DND-41 (cell line): Measurements from ENCODE around the gene KCND3.

Experiments
- ATAC-seq: fragments of 200-7000 bp; cut with Tn5 transposase; 3 replicates; pipeline ENCODE4 v1.9.1; 2021; ENCODE audit warnings: low read depth; ENCODE audit not compliant: insufficient read depth
- DNase-seq: peaks from one replicate; pipeline ENCODE4 v3.0.0-alpha.2; 2020
- H2AFZ ChIP-seq: 2 replicates; pipeline ENCODE4 v1.6.0; 2012; ENCODE audit warnings: low read depth, low read length
- H3K27ac ChIP-seq: 2 replicates; pipeline ENCODE4 v1.5.1; 2012; ENCODE audit warnings: low read length, inconsistent platforms
- H3K27me3 ChIP-seq: fragments of 200-600 bp; sonication (generic); 2 replicates; pipeline ENCODE4 v1.6.0; 2012; ENCODE audit warnings: low read length, mild to moderate bottlenecking, inconsistent platforms; ENCODE audit not compliant: insufficient read depth, poor library complexity
- H3K36me3 ChIP-seq: 2 replicates; pipeline ENCODE4 v1.5.1; 2012; ENCODE audit warnings: low read length, inconsistent platforms; ENCODE audit not compliant: insufficient read depth
- H3K4me1 ChIP-seq: 2 replicates; pipeline ENCODE4 v1.5.1; 2012; ENCODE audit warnings: mild to moderate bottlenecking, low read length; ENCODE audit not compliant: insufficient read depth
- H3K4me2 ChIP-seq: 2 replicates; pipeline ENCODE4 v1.6.0; 2012; ENCODE audit warnings: mild to moderate bottlenecking, moderate library complexity, low read length, inconsistent platforms; ENCODE audit not compliant: insufficient read depth
- H3K4me3 ChIP-seq, 2 experiments: fragments of 200-600 bp in 1 of 2; shearing (Covaris generic) in 1 of 2; 2 replicates each; pipeline ENCODE4 v1.5.1; 2012 to 2016; ENCODE audit warnings: inconsistent platforms in 2 of 2, low read length in 2 of 2, mild to moderate bottlenecking in 2 of 2, low read depth in 1 of 2, moderate library complexity in 1 of 2
- H3K79me2 ChIP-seq: 2 replicates; pipeline ENCODE4 v1.6.0; 2012; ENCODE audit warnings: low read length, inconsistent platforms; ENCODE audit not compliant: insufficient read depth
- H3K9ac ChIP-seq: 2 replicates; pipeline ENCODE4 v1.6.0; 2012; ENCODE audit warnings: low read depth, mild to moderate bottlenecking, inconsistent platforms, low read length, moderate library complexity
- H3K9me3 ChIP-seq: 2 replicates; pipeline ENCODE4 v1.5.1; 2012; ENCODE audit warnings: low read length, moderate library complexity, mild to moderate bottlenecking, inconsistent platforms; ENCODE audit not compliant: insufficient read depth, severe bottlenecking
- H4K20me1 ChIP-seq: 2 replicates; pipeline ENCODE4 v1.6.0; 2012; ENCODE audit warnings: low read length; ENCODE audit not compliant: insufficient read depth
- CTCF ChIP-seq: IDR thresholded peaks from 2 replicates; pipeline ENCODE4 v1.5.1; 2012; ENCODE audit warnings: borderline replicate concordance, low read length, moderate library complexity, mild to moderate bottlenecking; ENCODE audit not compliant: poor library complexity, severe bottlenecking; ENCODE audit errors: extremely low read depth
- EZH2 ChIP-seq: IDR thresholded peaks from 3 replicates; pipeline ENCODE4 v1.6.1; 2012; ENCODE audit warnings: borderline replicate concordance, low read depth, mild to moderate bottlenecking, moderate library complexity, low read length, inconsistent platforms; ENCODE audit not compliant: severe bottlenecking

Gene KCND3

GRCh38 chr1:111920221-111921024 lies 69.0 kb downstream of the KCND3 start:
- ATAC-seq, result no peak
- H3K36me3 ChIP-seq, result no peaks in the 10 kb centered on the region
- H2AFZ ChIP-seq, result no peak overlapping the region
- no peaks in the 10 kb centered on the region for H3K4me1 ChIP-seq
- no peak overlapping the region for H3K27ac ChIP-seq
- H3K27me3 ChIP-seq, result peaks cover 40% of the 10 kb centered on the region
- H3K9me3 ChIP-seq, result no peaks in the 10 kb centered on the region
- no peaks in the 10 kb centered on the region; the same call in 1 of the 2 replicates for H4K20me1 ChIP-seq
- no peak for DNase-seq
- H3K4me3 ChIP-seq, result no peak overlapping the region
- no peak overlapping the region for H3K4me2 ChIP-seq
- H3K9ac ChIP-seq, result no peak overlapping the region
- TF ChIP-seq EZH2 (no peak), CTCF (no peak)
- H3K79me2 ChIP-seq, result no peaks in the 10 kb centered on the region

GRCh38 chr1:111911776-111912515 lies 77.5 kb downstream of the KCND3 start:
- no peaks in the 10 kb centered on the region for H3K79me2 ChIP-seq
- DNase-seq (no peak), ATAC-seq (no peak)
- H3K9me3 ChIP-seq, result no peaks in the 10 kb centered on the region
- no peaks in the 10 kb centered on the region for H3K36me3 ChIP-seq
- H3K4me2 ChIP-seq, result no peak overlapping the region
- H4K20me1 ChIP-seq, result no peaks in the 10 kb centered on the region
- peaks cover 6% of the 10 kb centered on the region for H3K27me3 ChIP-seq
- H3K27ac ChIP-seq, result no peak overlapping the region
- H2AFZ ChIP-seq, result no peak overlapping the region
- no peak overlapping the region for H3K4me3 ChIP-seq
- H3K4me1 ChIP-seq, result no peaks in the 10 kb centered on the region
- no peak overlapping the region for H3K9ac ChIP-seq
- TF ChIP-seq CTCF (no peak), EZH2 (no peak)

GRCh38 chr1:111911061-111911460 lies 78.4 kb downstream of the KCND3 start:
- no peak overlapping the region for H3K4me2 ChIP-seq
- peaks cover 6% of the 10 kb centered on the region for H3K27me3 ChIP-seq
- H3K36me3 ChIP-seq, result no peaks in the 10 kb centered on the region
- no peaks in the 10 kb centered on the region for H3K79me2 ChIP-seq
- no peaks in the 10 kb centered on the region for H3K4me1 ChIP-seq
- no peak for DNase-seq
- no peak overlapping the region for H3K9ac ChIP-seq
- H3K9me3 ChIP-seq, result no peaks in the 10 kb centered on the region
- H4K20me1 ChIP-seq, result no peaks in the 10 kb centered on the region
- ATAC-seq, result no peak
- TF ChIP-seq CTCF (no peak), EZH2 (no peak)
- H3K4me3 ChIP-seq, result no peak overlapping the region
- no peak overlapping the region for H2AFZ ChIP-seq
- H3K27ac ChIP-seq, result no peak overlapping the region
